HepG2 (cell line): ENCODE data around the gene VEGFA. TPM values are rescaled to one million over a fixed set of nuclear protein-coding genes. Genes with fewer than 3 reads are reported as not detected.

Source experiments
- CBX5 ChIP-seq: sonication (generic); formaldehyde crosslinking; IDR thresholded peaks from 2 replicates; pipeline ENCODE4 v1.4.0; 2020; ENCODE audit warnings: missing genetic modification reagents, borderline replicate concordance
- HMG20A ChIP-seq: IDR thresholded peaks from 2 replicates; pipeline ENCODE4 v1.6.1; 2016; ENCODE audit warnings: borderline replicate concordance
- JUND ChIP-seq: sonication (generic); formaldehyde crosslinking; IDR thresholded peaks from 2 replicates; pipeline ENCODE4 v1.8.0; 2022; ENCODE audit warnings: mild to moderate bottlenecking, missing genetic modification reagents
- RBFOX2 ChIP-seq: fragments of 200-400 bp; formaldehyde crosslinking; IDR thresholded peaks from 2 replicates; pipeline ENCODE4 v1.6.1; 2017; ENCODE audit warnings: low read depth, mild to moderate bottlenecking, low read length
- SMC3 ChIP-seq: IDR thresholded peaks from 2 replicates; pipeline ENCODE4 v1.6.1; 2011; ENCODE audit warnings: low read length, improper control_type of control experiment
- SP1 ChIP-seq, 2 experiments: fragments of 450-650 bp in 1 of 2; sonication (generic) in 1 of 2; formaldehyde crosslinking in 1 of 2; IDR thresholded peaks; 2 replicates each; pipeline versions ENCODE4 v1.4.0 to v1.6.1; 2016 to 2020; ENCODE audit warnings: missing genetic modification reagents in 1 of 2
- TCF7 ChIP-seq: sonication (generic); IDR thresholded peaks from 2 replicates; pipeline ENCODE4 v1.6.1; 2016; ENCODE audit warnings: antibody characterized with exemption, low read depth
- WIZ ChIP-seq: sonication (generic); formaldehyde crosslinking; IDR thresholded peaks from 2 replicates; pipeline ENCODE4 v1.5.1; 2020; ENCODE audit warnings: mild to moderate bottlenecking, missing genetic modification reagents
- ZBTB3 ChIP-seq: sonication (generic); formaldehyde crosslinking; IDR thresholded peaks from 2 replicates; pipeline ENCODE4 v1.4.0; 2020; ENCODE audit warnings: low read depth, mild to moderate bottlenecking, moderate library complexity, missing genetic modification reagents, borderline replicate concordance
- ZNF235 ChIP-seq: sonication (generic); formaldehyde crosslinking; IDR thresholded peaks from 2 replicates; pipeline ENCODE4 v1.8.1; 2023; ENCODE audit warnings: mild to moderate bottlenecking, missing genetic modification reagents, borderline replicate concordance
- ZNF747 ChIP-seq: sonication (generic); formaldehyde crosslinking; IDR thresholded peaks from 2 replicates; pipeline ENCODE4 v1.8.1; 2023; ENCODE audit warnings: missing genetic modification reagents, mild to moderate bottlenecking, borderline replicate concordance
- ZNF878 ChIP-seq: sonication (generic); formaldehyde crosslinking; IDR thresholded peaks from 2 replicates; pipeline ENCODE4 v1.8.1; 2023; ENCODE audit warnings: mild to moderate bottlenecking, missing genetic modification reagents, moderate library complexity
- polyA plus RNA-seq, 8 experiments: library from polyadenylated mRNA; depleted of rRNA in 3 of 8; stranded (reverse) in 7 of 8; unstranded in 1 of 8; fragments of >200 nt; fragmentation: Illumina TruSeq in 4 of 8; extraction: Trizol in 4 of 8; gene quantifications; 2 replicates each; pipeline versions ENCODE4 v1.2.1 to v1.2.3, GENCODE V29; 2011 to 2016; ENCODE audit warnings: low read depth in 4 of 8, missing spikeins in 1 of 8, mixed read lengths in 1 of 8; ENCODE audit not compliant: insufficient read depth in 1 of 8
- total RNA-seq, 5 experiments: library from RNA; depleted of rRNA; stranded (reverse); fragments of >200 nt; fragmentation: Illumina TruSeq; extraction: Trizol; gene quantifications; 2 replicates each; pipeline ENCODE4 v1.2.3, GENCODE V29; 2016; ENCODE audit warnings: low read depth in 1 of 5
- TF ChIP-seq, protein P1 (sequence below), 2 experiments: fragments of 450-650 bp in 1 of 2; sonication (generic) in 1 of 2; formaldehyde crosslinking in 1 of 2; IDR thresholded peaks; 2 replicates each; pipeline versions ENCODE4 v1.6.1 to v1.8.0; 2016 to 2022; ENCODE audit warnings: antibody characterized with exemption in 1 of 2, mild to moderate bottlenecking in 1 of 2, missing genetic modification reagents in 1 of 2
- TF ChIP-seq, protein P2 (sequence below): sonication (generic); formaldehyde crosslinking; IDR thresholded peaks from 2 replicates; pipeline ENCODE4 v1.4.0; 2020; ENCODE audit warnings: missing genetic modification reagents, mild to moderate bottlenecking, borderline replicate concordance
- TF ChIP-seq, protein P3 (sequence below): IDR thresholded peaks from 2 replicates; pipeline ENCODE4 v1.6.1; 2018; ENCODE audit warnings: missing genetic modification reagents, mild to moderate bottlenecking, missing compliant biosample characterization

The VEGFA gene
- total and polyA plus RNA-seq, 2 of the 13 experiments (the other 11 are each of a cell fraction or from before 2014, with no cell fraction given), result 68.1 to 629 TPM

DNA sequence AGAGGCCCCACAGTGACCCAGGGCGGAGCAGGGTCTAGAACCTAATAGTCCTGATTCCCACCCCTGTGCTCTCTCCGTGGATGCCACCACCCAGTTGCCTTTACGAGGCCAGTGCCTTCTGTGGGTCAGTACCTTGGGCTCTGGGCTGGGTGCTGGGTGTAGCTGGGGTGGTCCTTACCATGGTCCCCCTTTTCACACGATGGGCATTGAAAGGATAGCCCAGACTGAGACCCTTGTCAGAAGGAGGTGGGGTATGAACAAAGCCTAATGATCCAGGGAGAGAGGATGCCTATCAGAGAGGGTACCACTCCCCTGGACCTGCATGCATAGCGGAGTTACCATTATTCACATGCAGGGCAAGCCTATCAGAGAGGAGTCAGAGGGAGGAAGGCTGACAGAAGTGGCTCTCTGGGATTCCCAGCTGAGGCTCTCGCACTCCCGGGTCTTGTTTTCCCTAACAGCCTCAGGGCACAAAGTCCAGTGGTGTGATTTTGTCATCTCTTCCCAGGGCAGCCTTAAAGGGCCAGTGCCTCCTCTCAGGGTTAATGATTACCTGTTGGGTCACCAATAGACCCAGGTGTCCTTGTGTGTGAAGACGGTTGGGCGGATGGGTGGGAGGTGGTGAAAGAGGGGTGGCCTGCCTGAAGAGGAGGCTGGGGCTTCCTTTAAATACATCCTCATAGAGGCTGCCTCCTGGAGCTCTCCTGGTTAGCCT is 36.2 kb downstream of the VEGFA start (continued):
- TF ChIP-seq, protein P1, sequence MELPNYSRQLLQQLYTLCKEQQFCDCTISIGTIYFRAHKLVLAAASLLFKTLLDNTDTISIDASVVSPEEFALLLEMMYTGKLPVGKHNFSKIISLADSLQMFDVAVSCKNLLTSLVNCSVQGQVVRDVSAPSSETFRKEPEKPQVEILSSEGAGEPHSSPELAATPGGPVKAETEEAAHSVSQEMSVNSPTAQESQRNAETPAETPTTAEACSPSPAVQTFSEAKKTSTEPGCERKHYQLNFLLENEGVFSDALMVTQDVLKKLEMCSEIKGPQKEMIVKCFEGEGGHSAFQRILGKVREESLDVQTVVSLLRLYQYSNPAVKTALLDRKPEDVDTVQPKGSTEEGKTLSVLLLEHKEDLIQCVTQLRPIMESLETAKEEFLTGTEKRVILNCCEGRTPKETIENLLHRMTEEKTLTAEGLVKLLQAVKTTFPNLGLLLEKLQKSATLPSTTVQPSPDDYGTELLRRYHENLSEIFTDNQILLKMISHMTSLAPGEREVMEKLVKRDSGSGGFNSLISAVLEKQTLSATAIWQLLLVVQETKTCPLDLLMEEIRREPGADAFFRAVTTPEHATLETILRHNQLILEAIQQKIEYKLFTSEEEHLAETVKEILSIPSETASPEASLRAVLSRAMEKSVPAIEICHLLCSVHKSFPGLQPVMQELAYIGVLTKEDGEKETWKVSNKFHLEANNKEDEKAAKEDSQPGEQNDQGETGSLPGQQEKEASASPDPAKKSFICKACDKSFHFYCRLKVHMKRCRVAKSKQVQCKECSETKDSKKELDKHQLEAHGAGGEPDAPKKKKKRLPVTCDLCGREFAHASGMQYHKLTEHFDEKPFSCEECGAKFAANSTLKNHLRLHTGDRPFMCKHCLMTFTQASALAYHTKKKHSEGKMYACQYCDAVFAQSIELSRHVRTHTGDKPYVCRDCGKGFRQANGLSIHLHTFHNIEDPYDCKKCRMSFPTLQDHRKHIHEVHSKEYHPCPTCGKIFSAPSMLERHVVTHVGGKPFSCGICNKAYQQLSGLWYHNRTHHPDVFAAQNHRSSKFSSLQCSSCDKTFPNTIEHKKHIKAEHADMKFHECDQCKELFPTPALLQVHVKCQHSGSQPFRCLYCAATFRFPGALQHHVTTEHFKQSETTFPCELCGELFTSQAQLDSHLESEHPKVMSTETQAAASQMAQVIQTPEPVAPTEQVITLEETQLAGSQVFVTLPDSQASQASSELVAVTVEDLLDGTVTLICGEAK (IDR thresholded peaks at IDR 0.05), result no peak
- TF ChIP-seq, protein P1 (CRISPR knock-in tag; IDR thresholded peaks at IDR 0.05), result peak; percentile 81
- TF ChIP-seq SP1 (IDR thresholded peaks at IDR 0.05), result no peak
- TF ChIP-seq SP1 (CRISPR knock-in tag; IDR thresholded peaks at IDR 0.05), result no peak
- TF ChIP-seq ZNF747 (CRISPR knock-in tag), result peak; percentile 93
- 0 out of 2 replicates have a peak, but pooled peaks have one; percentile 18 for TF ChIP-seq WIZ (CRISPR knock-in tag)
- no peak for TF ChIP-seq ZNF235
- no peak for TF ChIP-seq SMC3
- TF ChIP-seq CBX5 (CRISPR knock-in tag), result peak; percentile 71; the same call in 1 of the 2 replicates
- TF ChIP-seq RBFOX2, result no peak
- peak; percentile 22; the same call in 1 of the 2 replicates for TF ChIP-seq ZBTB3 (CRISPR knock-in tag)
- TF ChIP-seq ZNF878 (CRISPR knock-in tag), result peak; percentile 65; the same call in 1 of the 2 replicates
- TF ChIP-seq TCF7, result no peak
- TF ChIP-seq, protein P2, sequence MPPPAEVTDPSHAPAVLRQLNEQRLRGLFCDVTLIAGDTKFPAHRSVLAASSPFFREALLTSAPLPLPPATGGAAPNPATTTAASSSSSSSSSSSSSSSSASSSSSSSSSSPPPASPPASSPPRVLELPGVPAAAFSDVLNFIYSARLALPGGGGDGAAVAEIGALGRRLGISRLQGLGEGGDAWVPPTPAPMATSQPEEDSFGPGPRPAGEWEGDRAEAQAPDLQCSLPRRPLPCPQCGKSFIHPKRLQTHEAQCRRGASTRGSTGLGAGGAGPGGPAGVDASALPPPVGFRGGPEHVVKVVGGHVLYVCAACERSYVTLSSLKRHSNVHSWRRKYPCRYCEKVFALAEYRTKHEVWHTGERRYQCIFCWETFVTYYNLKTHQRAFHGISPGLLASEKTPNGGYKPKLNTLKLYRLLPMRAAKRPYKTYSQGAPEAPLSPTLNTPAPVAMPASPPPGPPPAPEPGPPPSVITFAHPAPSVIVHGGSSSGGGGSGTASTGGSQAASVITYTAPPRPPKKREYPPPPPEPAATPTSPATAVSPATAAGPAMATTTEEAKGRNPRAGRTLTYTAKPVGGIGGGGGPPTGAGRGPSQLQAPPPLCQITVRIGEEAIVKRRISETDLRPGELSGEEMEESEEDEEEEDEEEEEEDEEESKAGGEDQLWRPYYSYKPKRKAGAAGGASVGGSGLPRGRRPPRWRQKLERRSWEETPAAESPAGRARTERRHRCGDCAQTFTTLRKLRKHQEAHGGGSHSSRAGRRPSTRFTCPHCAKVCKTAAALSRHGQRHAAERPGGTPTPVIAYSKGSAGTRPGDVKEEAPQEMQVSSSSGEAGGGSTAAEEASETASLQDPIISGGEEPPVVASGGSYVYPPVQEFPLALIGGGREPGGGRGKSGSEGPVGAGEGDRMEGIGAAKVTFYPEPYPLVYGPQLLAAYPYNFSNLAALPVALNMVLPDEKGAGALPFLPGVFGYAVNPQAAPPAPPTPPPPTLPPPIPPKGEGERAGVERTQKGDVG (CRISPR knock-in tag), result no peak
- peak; percentile 87; the same call in 1 of the 2 replicates for TF ChIP-seq HMG20A
- TF ChIP-seq, protein P3, sequence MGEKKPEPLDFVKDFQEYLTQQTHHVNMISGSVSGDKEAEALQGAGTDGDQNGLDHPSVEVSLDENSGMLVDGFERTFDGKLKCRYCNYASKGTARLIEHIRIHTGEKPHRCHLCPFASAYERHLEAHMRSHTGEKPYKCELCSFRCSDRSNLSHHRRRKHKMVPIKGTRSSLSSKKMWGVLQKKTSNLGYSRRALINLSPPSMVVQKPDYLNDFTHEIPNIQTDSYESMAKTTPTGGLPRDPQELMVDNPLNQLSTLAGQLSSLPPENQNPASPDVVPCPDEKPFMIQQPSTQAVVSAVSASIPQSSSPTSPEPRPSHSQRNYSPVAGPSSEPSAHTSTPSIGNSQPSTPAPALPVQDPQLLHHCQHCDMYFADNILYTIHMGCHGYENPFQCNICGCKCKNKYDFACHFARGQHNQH (CRISPR knock-in tag), result peak; percentile 88
- TF ChIP-seq JUND (CRISPR knock-in tag), result 0 out of 2 replicates have a peak, but pooled peaks have one; percentile 47
